T-cell (primary cell): Measurements from ENCODE around the gene FYCO1. TPM values are rescaled to one million over a fixed set of nuclear protein-coding genes. Genes with fewer than 3 reads are reported as not detected.

ENCODE experiments used
- ATAC-seq, 4 experiments: fragments of 200-7000 bp in 3 of 4; fragments of 150-1000 bp in 1 of 4; cut with Tn5 transposase; replicated peaks in 1 of 4; 1 replicate in 3 of 4; 2 replicates in 1 of 4; pipeline ENCODE4 v1.10.0; 2021; ENCODE audit warnings: moderate library complexity in 3 of 4, mild to moderate bottlenecking in 2 of 4, moderate number of reproducible peaks in 1 of 4
- CTCF ChIA-PET, 2 donors: fragments of 300-600 bp; sonication (Branson Sonifier 250); formaldehyde crosslinking; loops; one replicate each; lab custom pipeline; 2022; ENCODE audit warnings: antibody characterized with exemption in 2 of 2; lab: Charles Lee
- POLR2A ChIA-PET, 2 donors: fragments of 300-600 bp; sonication (Branson Sonifier 250); formaldehyde crosslinking; loops; one replicate each; lab custom pipeline; 2022; ENCODE audit warnings: antibody characterized with exemption in 2 of 2; lab: Charles Lee
- DNase-seq, 35 experiments: peaks; one replicate each; pipeline versions ENCODE4 v3.0.0 to v3.0.0-alpha.2; 2013 to 2023
- H3K27ac ChIP-seq: one replicate; pipeline ENCODE4 v1.5.1; 2013; ENCODE audit warnings: low read length
- H3K27me3 ChIP-seq, 2 experiments: replicated peaks in 1 of 2; 1 replicate in 1 of 2; 2 replicates in 1 of 2; pipeline versions ENCODE4 v1.6.1 to v1.7.0; 2013; ENCODE audit warnings: low read length in 1 of 2, mixed read lengths in 1 of 2; ENCODE audit not compliant: control insufficient read depth in 2 of 2, insufficient read depth in 2 of 2; ENCODE audit errors: extremely low read depth in 1 of 2
- H3K36me3 ChIP-seq, 2 donors: 1 replicate in 1 of 2; 2 replicates in 1 of 2; pipeline versions ENCODE4 v1.6.1 to v1.7.0; 2013; ENCODE audit warnings: low read length in 1 of 2; ENCODE audit not compliant: control insufficient read depth in 2 of 2, insufficient read depth in 1 of 2; ENCODE audit errors: extremely low read depth in 1 of 2
- H3K4me1 ChIP-seq, 2 experiments: 1 replicate in 1 of 2; 2 replicates in 1 of 2; pipeline versions ENCODE4 v1.6.1 to v1.7.0; 2013; ENCODE audit warnings: low read length in 2 of 2, mixed read lengths in 1 of 2; ENCODE audit not compliant: insufficient read depth in 2 of 2, control insufficient read depth in 1 of 2; ENCODE audit errors: extremely low read depth in 1 of 2
- H3K4me3 ChIP-seq, 2 donors: 1 replicate in 1 of 2; 2 replicates in 1 of 2; pipeline versions ENCODE4 v1.5.1 to v1.7.0; 2013; ENCODE audit warnings: mild to moderate bottlenecking in 2 of 2, low read length in 1 of 2, moderate library complexity in 1 of 2; ENCODE audit not compliant: control insufficient read depth in 1 of 2; ENCODE audit errors: extremely low read depth in 1 of 2
- H3K9me3 ChIP-seq: 2 replicates; pipeline ENCODE4 v1.7.0; 2013
- H3K27ac Mint-ChIP-seq, 2 donors: one replicate each; pipeline ENCODE4 v1.8.0; 2020 to 2021; ENCODE audit warnings: mild to moderate bottlenecking in 2 of 2, mixed read lengths in 2 of 2
- H3K27me3 Mint-ChIP-seq, 2 donors: one replicate each; pipeline ENCODE4 v1.8.0; 2021 to 2022; ENCODE audit warnings: mixed read lengths in 2 of 2
- H3K36me3 Mint-ChIP-seq: one replicate; pipeline ENCODE4 v1.8.0; 2021; ENCODE audit warnings: mixed read lengths
- H3K4me1 Mint-ChIP-seq, 3 donors: one replicate each; pipeline ENCODE4 v1.8.0; 2020 to 2022; ENCODE audit warnings: mixed read lengths in 3 of 3, mild to moderate bottlenecking in 1 of 3
- H3K4me3 Mint-ChIP-seq, 3 donors: one replicate each; pipeline ENCODE4 v1.8.0; 2020 to 2022; ENCODE audit warnings: mild to moderate bottlenecking in 3 of 3, mixed read lengths in 3 of 3, moderate library complexity in 3 of 3
- H3K9me3 Mint-ChIP-seq, 3 donors: one replicate each; pipeline ENCODE4 v1.8.0; 2020 to 2022; ENCODE audit warnings: mixed read lengths in 3 of 3
- WGBS: methylation state at CpG from one replicate; pipeline ENCODE4 v1.1.5; 2013; ENCODE audit warnings: missing lambda C conversion rate; ENCODE audit not compliant: insufficient coverage; 5-methylcytosine and 5-hydroxymethylcytosine counted together
- total RNA-seq, 35 experiments: library from RNA in 6 of 35; stranded (reverse) in 6 of 35; fragments of 120-200 nt in 1 of 35; gene quantifications; one replicate each; pipeline versions ENCODE4 v1.2.1 to v1.2.4 and lab custom pipeline; 2013 to 2026

FYCO1 gene
- total RNA-seq, 5 donors from 2014 or later (not counting 1 experiment from before 2014, with no cell fraction given), result 24.6 to 46.3 (median 35.0) TPM

- H3K27ac ChIP-seq, result no peak overlapping the region
- no peaks in the 10 kb centered on the region for H3K9me3 Mint-ChIP-seq
- H3K27ac Mint-ChIP-seq, result no peak overlapping the region
- WGBS, result 100% methylated on average over 1 of the region's 4 CpGs
- DNase-seq (no peak), ATAC-seq (no peak)
- H3K27me3 Mint-ChIP-seq, result no peaks in the 10 kb centered on the region
- H3K4me3 Mint-ChIP-seq, result no peak overlapping the region
- peaks cover 25 to 47% (median 40%) of the 10 kb centered on the region in 3 donors for H3K4me1 Mint-ChIP-seq
- H3K36me3 ChIP-seq, result peaks cover 24 to 97% of the 10 kb centered on the region in 2 donors
- H3K4me1 ChIP-seq, result peaks cover 0 to 72% of the 10 kb centered on the region in 2 experiments
- ChIA-PET POLR2A (no interaction called here), CTCF (no interaction called here)
- H3K9me3 ChIP-seq, result no peaks in the 10 kb centered on the region
- no peak overlapping the region for H3K4me3 ChIP-seq
- H3K36me3 Mint-ChIP-seq, result peaks cover 84% of the 10 kb centered on the region
- no peaks in the 10 kb centered on the region for H3K27me3 ChIP-seq
Measured at GRCh38 chr3:45955706-45956105, 39.9 kb downstream of the FYCO1 start.

GRCh38 chr3:45955017-45955647 lies 40.5 kb downstream of the FYCO1 start:
- DNase-seq, result no peak
- POLR2A ChIA-PET, result no interaction called here
- Histone ChIP-seq H3K27ac (no peak overlapping the region), H3K9me3 (no peaks in the 10 kb centered on the region), H3K4me3 (no peak overlapping the region), H3K4me1 (peaks cover 6 to 77% of the 10 kb centered on the region in 2 experiments), H3K27me3 (no peaks in the 10 kb centered on the region), H3K36me3 (peaks cover 24 to 91% of the 10 kb centered on the region in 2 donors)
- Mint-ChIP-seq H3K36me3 (peaks cover 81% of the 10 kb centered on the region), H3K27ac (no peak overlapping the region), H3K4me1 (peaks cover 30 to 53% (median 46%) of the 10 kb centered on the region in 3 donors), H3K4me3 (no peak overlapping the region), H3K9me3 (no peaks in the 10 kb centered on the region), H3K27me3 (no peaks in the 10 kb centered on the region)
- 86% methylated on average over 7 of the region's 11 CpGs for WGBS
- CTCF ChIA-PET, result no interaction called here
- no peak for ATAC-seq

GRCh38 chr3:45954306-45954705 lies 41.3 kb downstream of the FYCO1 start:
- H3K4me3 Mint-ChIP-seq, result no peak overlapping the region
- WGBS, result 100% methylated on average over 1 of the region's 3 CpGs

GRCh38 chr3:45953536-45953935 lies 42.1 kb downstream of the FYCO1 start:
- peaks cover 24 to 88% of the 10 kb centered on the region in 2 donors for H3K36me3 ChIP-seq

More at GRCh38 chr3:45954306-45954705, 41.3 kb downstream of the FYCO1 start:
- peaks cover 24 to 88% of the 10 kb centered on the region in 2 donors for H3K36me3 ChIP-seq
- DNase-seq (no peak), ATAC-seq (no peak)
- CTCF ChIA-PET, result interaction anchor here in 1 of 2 donors (1.2 kb wide), 1 partner anchor 15 kb away, joined by 4 read pairs; no protein-coding TSS in a partner anchor
- no peak overlapping the region for H3K27ac ChIP-seq
- Mint-ChIP-seq H3K27ac (peak overlapping the region in 1 of 2 donors; percentile 5), H3K27me3 (no peaks in the 10 kb centered on the region), H3K9me3 (no peaks in the 10 kb centered on the region), H3K36me3 (peaks cover 82% of the 10 kb centered on the region), H3K4me1 (peaks cover 36 to 57% (median 53%) of the 10 kb centered on the region in 3 donors)
- peaks cover 11 to 77% of the 10 kb centered on the region in 2 experiments for H3K4me1 ChIP-seq
- no peaks in the 10 kb centered on the region for H3K9me3 ChIP-seq
- no peak overlapping the region for H3K4me3 ChIP-seq
- no peaks in the 10 kb centered on the region for H3K27me3 ChIP-seq
- POLR2A ChIA-PET, result no interaction called here

GRCh38 chr3:45952456-45952855 lies 43.2 kb downstream of the FYCO1 start:
- ATAC-seq, result no peak
- Histone ChIP-seq H3K27ac (peak overlapping the region; percentile 70), H3K4me3 (no peak overlapping the region), H3K36me3 (peaks cover 26 to 88% of the 10 kb centered on the region in 2 donors), H3K9me3 (no peaks in the 10 kb centered on the region), H3K27me3 (no peaks in the 10 kb centered on the region), H3K4me1 (peaks cover 11 to 75% of the 10 kb centered on the region in 2 experiments)
- peaks cover 33 to 60% (median 56%) of the 10 kb centered on the region in 3 donors for H3K4me1 Mint-ChIP-seq
- H3K4me3 Mint-ChIP-seq, result no peak overlapping the region
- H3K27me3 Mint-ChIP-seq, result no peaks in the 10 kb centered on the region
- 71% methylated on average over 1 of the region's 4 CpGs for WGBS
- H3K36me3 Mint-ChIP-seq, result peaks cover 83% of the 10 kb centered on the region
- H3K9me3 Mint-ChIP-seq, result no peaks in the 10 kb centered on the region
- DNase-seq, result no peak
- ChIA-PET POLR2A (no interaction called here), CTCF (interaction anchor here in 1 of 2 donors (0.7 kb wide), 1 partner anchor 14 kb away, joined by 3 read pairs; no protein-coding TSS in a partner anchor)
- peak overlapping the region; percentile 85 to 89 for H3K27ac Mint-ChIP-seq

More at GRCh38 chr3:45953536-45953935, 42.1 kb downstream of the FYCO1 start:
- CTCF ChIA-PET, result interaction anchor here in 1 of 2 donors (1.2 kb wide), 1 partner anchor 15 kb away, joined by 4 read pairs; no protein-coding TSS in a partner anchor
- no peaks in the 10 kb centered on the region for H3K9me3 ChIP-seq
- H3K4me1 ChIP-seq, result peaks cover 11 to 77% of the 10 kb centered on the region in 2 experiments
- Mint-ChIP-seq H3K27ac (peak overlapping the region in 1 of 2 donors; percentile 5), H3K27me3 (no peaks in the 10 kb centered on the region), H3K4me3 (no peak overlapping the region), H3K4me1 (peaks cover 33 to 57% (median 53%) of the 10 kb centered on the region in 3 donors), H3K36me3 (peaks cover 81% of the 10 kb centered on the region), H3K9me3 (no peaks in the 10 kb centered on the region)
- no peak overlapping the region for H3K4me3 ChIP-seq
- DNase-seq (no peak), ATAC-seq (no peak)
- no peaks in the 10 kb centered on the region for H3K27me3 ChIP-seq
- H3K27ac ChIP-seq, result no peak overlapping the region
- POLR2A ChIA-PET, result no interaction called here
- 79% methylated on average over 2 of the region's 4 CpGs for WGBS

- ATAC-seq (no peak), DNase-seq (no peak)
- H3K9me3 Mint-ChIP-seq, result no peaks in the 10 kb centered on the region
- H3K4me3 Mint-ChIP-seq, result no peak overlapping the region
- H3K4me1 ChIP-seq, result peaks cover 11 to 80% of the 10 kb centered on the region in 2 experiments
- peaks cover 33 to 61% (median 56%) of the 10 kb centered on the region in 3 donors for H3K4me1 Mint-ChIP-seq
- H3K27ac ChIP-seq, result peak overlapping the region; percentile 70
- peaks cover 26 to 88% of the 10 kb centered on the region in 2 donors for H3K36me3 ChIP-seq
- CTCF ChIA-PET, result interaction anchor here in 1 of 2 donors (0.7 to 1.6 kb wide), 3 partner anchors 10 to 125 kb away, joined by 3 to 6 read pairs (median 5); no protein-coding TSS in a partner anchor
- no peak overlapping the region for H3K4me3 ChIP-seq
- H3K27me3 Mint-ChIP-seq, result no peaks in the 10 kb centered on the region
- no peaks in the 10 kb centered on the region for H3K27me3 ChIP-seq
- peaks cover 83% of the 10 kb centered on the region for H3K36me3 Mint-ChIP-seq
- POLR2A ChIA-PET, result no interaction called here
- peak overlapping the region; percentile 85 to 89 for H3K27ac Mint-ChIP-seq
- H3K9me3 ChIP-seq, result no peaks in the 10 kb centered on the region
- 93% methylated on average over 4 of the region's 6 CpGs for WGBS
Measured at GRCh38 chr3:45951946-45952345, 43.7 kb downstream of the FYCO1 start.
